ENCODE results near the gene FAF1.

The FAF1 gene

DNA sequence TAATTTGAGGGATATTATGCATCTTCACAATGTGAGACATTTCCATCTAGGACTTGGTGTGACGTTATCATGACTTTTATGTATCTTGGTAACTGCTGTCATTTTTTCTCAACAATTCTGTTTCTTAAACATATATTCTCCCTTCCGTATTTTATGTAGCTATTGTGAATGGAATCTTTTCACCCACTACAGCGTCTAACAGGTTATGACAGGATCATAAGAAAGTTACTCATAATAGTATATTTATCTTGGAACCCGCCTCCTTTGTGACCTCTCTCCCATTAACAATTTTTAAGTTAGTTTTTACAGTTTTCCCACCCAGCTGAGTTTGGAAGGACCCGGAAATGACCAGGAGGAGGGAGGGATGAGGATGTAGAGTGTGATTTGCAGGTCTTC lies 530.1 kb downstream of the FAF1 start:
- TF ChIP-seq POLR2A (IDR thresholded peaks at IDR 0.05; ENCODE audit: extremely low read depth, insufficient read length) (no peak), MYC (IDR thresholded peaks at IDR 0.05; ENCODE audit: low read depth, low read length) (no peak)
- TF ChIP-seq, protein P1, sequence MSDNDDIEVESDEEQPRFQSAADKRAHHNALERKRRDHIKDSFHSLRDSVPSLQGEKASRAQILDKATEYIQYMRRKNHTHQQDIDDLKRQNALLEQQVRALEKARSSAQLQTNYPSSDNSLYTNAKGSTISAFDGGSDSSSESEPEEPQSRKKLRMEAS (IDR thresholded peaks at IDR 0.05; ENCODE audit: low read depth, low read length), result no peak
- TF ChIP-seq, protein P2, sequence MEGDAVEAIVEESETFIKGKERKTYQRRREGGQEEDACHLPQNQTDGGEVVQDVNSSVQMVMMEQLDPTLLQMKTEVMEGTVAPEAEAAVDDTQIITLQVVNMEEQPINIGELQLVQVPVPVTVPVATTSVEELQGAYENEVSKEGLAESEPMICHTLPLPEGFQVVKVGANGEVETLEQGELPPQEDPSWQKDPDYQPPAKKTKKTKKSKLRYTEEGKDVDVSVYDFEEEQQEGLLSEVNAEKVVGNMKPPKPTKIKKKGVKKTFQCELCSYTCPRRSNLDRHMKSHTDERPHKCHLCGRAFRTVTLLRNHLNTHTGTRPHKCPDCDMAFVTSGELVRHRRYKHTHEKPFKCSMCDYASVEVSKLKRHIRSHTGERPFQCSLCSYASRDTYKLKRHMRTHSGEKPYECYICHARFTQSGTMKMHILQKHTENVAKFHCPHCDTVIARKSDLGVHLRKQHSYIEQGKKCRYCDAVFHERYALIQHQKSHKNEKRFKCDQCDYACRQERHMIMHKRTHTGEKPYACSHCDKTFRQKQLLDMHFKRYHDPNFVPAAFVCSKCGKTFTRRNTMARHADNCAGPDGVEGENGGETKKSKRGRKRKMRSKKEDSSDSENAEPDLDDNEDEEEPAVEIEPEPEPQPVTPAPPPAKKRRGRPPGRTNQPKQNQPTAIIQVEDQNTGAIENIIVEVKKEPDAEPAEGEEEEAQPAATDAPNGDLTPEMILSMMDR (IDR thresholded peaks at IDR 0.05; ENCODE audit: low read depth, low read length), result no peak
- H3K4me3 ChIP-seq (ENCODE audit: low read depth, low read length), result no peak overlapping the region
- DNase-seq (ENCODE audit: low read depth), result no peak

DNA sequence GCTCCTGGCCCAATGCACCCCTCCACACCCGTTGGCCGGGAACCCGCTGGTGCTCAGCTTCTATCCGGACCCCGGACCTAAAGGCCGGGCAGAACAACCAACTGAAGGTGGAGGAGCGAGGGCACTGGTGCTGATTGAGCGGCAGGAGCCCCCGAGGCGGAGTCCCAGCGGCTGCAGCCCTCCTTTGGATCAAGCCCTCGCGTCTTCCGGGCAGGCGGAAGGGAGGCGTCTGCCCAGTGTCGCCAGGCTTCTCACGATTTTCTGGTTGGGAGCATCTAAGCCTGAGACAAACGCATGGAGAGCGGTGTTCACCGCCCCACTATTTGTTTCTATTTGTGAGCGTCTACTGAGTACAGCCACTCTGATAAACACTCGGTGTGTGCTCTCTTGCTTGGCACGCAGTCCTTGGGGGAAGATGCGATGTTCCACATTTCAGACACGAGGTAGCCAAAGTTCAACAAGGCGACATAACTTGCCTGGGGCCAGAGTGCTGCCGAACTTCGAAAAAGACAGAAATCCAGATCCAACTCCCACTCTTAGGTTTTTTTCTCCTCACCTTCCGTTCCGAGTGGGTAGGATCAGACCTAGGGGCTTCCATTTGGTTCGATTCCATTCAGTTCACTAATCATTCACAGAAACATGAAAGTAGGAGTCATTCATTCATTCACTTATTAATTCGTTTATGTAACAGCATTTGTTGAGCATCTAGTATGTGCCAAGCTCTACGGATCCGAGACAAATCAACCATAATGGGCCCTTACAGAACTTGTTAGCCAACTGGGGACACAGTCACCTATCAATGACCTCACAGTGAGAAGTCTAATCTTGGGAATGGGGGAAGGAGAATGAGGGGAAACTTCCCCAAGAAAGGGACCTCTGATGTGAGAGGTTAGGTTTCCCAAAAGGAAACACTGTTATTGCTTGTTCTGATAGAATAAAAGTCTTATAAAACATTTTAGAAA lies 532.0 kb downstream of the FAF1 start:
- H3K4me3 ChIP-seq (ENCODE audit: low read depth, low read length), result no peak overlapping the region
- DNase-seq (ENCODE audit: low read depth), result no peak
- TF ChIP-seq, protein P1 (IDR thresholded peaks at IDR 0.05; ENCODE audit: low read depth, low read length), result no peak

DNA sequence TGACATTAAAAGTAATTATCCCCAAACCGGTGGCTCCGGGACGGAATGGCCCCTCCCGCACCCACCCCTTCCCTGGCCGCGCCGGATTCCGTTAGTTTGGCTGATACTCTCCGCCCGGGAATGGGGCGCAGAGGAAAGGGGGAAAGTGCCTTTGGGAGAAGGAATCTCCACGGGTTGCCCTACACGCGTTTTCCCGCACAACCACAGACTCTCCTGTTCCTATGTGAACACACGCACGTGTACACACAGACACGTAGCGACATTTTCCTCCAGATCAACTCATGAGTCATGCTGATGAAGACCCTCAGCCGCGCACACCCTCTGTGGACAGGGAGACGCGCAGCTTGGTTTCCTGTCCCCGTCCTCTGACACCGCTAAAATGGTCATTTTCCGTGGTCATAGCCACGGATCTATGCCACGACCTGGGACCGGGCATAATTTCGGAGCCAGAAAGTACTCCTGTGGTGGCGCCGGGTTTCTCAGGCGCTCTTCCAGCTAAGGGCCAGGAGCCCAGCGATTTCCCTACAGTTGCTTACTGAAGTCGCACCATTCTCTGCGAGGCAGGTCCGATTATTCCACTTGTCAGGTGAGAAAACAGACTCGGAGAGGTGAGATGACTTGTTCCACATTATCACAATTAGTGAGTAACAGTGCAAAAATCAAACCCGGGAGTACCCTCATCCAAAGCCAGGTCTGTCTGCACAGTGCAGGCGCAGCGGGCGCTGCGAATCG lies 532.8 kb downstream of the FAF1 start:
- TF ChIP-seq, protein P1 (IDR thresholded peaks at IDR 0.05; ENCODE audit: low read depth, low read length), result no peak
- no peak overlapping the region for H3K4me3 ChIP-seq (ENCODE audit: low read depth, low read length)
- no peak for DNase-seq (ENCODE audit: low read depth)

DNA sequence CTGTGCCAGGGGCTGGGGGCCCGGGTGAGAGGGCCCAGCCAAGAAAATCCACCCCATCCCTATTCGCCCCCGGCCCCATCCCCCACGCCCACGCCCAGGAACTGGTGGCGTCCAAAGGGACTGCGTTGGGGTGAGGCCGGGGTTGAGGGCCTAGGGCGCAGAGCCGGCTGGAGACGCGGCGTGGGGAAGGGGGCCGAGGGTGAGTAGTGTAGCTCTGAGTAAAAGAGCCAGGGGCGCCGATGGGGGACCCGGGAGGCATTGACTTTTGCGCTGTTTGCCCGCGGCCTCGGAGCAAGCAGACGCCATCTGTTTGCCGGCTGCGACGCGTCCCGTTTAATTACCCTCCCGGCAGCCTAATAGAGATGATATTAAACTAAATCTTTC lies 533.4 kb downstream of the FAF1 start:
- TF ChIP-seq MYC (IDR thresholded peaks at IDR 0.05; ENCODE audit: low read depth, low read length) (no peak), POLR2A (IDR thresholded peaks at IDR 0.05; ENCODE audit: extremely low read depth, insufficient read length) (no peak)
- TF ChIP-seq, protein P1 (IDR thresholded peaks at IDR 0.05; ENCODE audit: low read depth, low read length), result no peak
- TF ChIP-seq, protein P2 (IDR thresholded peaks at IDR 0.05; ENCODE audit: low read depth, low read length), result no peak
- no peak for DNase-seq (ENCODE audit: low read depth)
- H3K4me3 ChIP-seq (ENCODE audit: low read depth, low read length), result no peak overlapping the region

DNA sequence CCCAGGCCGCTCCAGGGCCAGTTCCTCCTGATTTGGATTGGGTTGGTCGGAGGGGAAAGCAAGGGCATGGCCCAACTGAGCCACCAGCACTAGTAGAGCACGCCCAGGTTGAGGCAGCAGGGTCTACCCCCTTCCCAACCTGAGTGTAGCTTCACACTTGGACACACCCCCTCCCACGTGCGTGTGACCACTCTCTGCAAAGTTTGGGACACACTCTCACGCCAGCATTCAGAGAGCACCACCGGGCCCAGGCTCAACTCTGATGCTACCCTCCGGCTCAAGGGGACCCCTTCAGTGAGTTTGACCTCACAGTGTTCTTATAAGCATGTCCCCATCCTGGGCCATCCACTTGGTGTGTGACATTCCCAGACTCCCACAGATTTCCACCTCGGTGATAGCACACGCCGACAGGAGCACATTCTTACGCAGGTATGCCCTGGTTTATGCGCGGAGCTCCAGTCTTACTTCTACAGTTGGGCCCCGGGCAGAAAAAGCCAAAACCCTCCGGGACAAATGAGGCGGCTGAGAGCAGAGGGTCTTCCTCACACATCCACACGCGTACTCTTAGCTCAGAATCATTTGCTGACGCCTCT lies 533.9 kb downstream of the FAF1 start:
- H3K4me3 ChIP-seq (ENCODE audit: low read depth, low read length), result no peak overlapping the region
- DNase-seq (ENCODE audit: low read depth), result no peak
- TF ChIP-seq POLR2A (IDR thresholded peaks at IDR 0.05; ENCODE audit: extremely low read depth, insufficient read length), result no peak
- TF ChIP-seq, protein P2 (IDR thresholded peaks at IDR 0.05; ENCODE audit: low read depth, low read length), result no peak

DNA sequence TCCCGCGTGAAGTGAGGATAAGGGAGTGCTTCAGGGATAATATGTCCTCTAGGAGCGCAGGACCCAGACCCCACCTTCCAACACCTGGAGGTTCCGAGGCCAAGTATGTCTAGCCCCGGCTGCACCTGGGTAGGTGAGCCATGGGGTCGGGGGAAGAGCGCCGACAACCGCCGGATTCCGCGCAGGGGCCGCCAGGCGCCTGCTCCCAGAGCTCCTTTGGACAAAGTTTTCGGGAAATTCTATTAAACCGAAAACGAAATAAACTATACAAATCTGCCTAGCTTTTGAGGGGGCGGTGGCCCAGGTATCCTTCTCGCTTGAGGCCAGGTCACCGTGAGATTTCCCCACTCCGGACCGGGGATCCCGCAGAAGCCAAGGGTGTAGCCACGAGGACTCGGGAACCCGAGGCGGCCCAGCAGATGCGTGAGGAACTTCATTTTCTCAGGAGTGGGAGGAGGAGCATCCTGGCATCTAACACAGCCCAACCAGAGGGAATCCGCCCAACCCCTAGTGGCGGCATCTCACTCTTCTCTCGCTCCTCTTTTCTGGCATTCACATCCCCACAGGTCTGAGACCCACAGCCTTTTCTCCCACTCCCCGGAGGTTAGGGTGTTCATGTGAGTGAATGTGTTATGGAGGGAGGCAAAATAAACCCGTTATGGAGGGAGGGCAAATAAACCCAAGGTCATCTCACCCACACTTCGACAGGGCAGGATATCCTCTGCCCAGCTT lies 534.5 kb downstream of the FAF1 start:
- no peak for DNase-seq (ENCODE audit: low read depth)
- H3K4me3 ChIP-seq (ENCODE audit: low read depth, low read length), result no peak overlapping the region
- TF ChIP-seq, protein P2 (IDR thresholded peaks at IDR 0.05; ENCODE audit: low read depth, low read length), result no peak
- TF ChIP-seq, protein P1 (IDR thresholded peaks at IDR 0.05; ENCODE audit: low read depth, low read length), result no peak
- TF ChIP-seq POLR2A (IDR thresholded peaks at IDR 0.05; ENCODE audit: extremely low read depth, insufficient read length), result no peak
- TF ChIP-seq MYC (IDR thresholded peaks at IDR 0.05; ENCODE audit: low read depth, low read length), result no peak
